H1 (cell line): ENCODE results near the gene BCL2L12. TPM values are rescaled to one million over a fixed set of nuclear protein-coding genes. Genes with fewer than 3 reads are reported as not detected.

Experiments
- EP300 ChIP-seq, 2 experiments: IDR thresholded peaks; 1 replicate in 1 of 2; 2 replicates in 1 of 2; pipeline ENCODE4 v1.6.1; 2011 to 2012; ENCODE audit warnings: low read depth in 2 of 2, low read length in 2 of 2, mild to moderate bottlenecking in 2 of 2, borderline replicate concordance in 1 of 2, inconsistent platforms in 1 of 2, moderate library complexity in 1 of 2
- SRF ChIP-seq: IDR thresholded peaks from 2 replicates; pipeline ENCODE4 v1.6.1; 2011; ENCODE audit warnings: mild to moderate bottlenecking, low read depth, low read length, moderate library complexity
- polyA plus RNA-seq, 7 experiments: library from polyadenylated mRNA; depleted of rRNA in 3 of 7; stranded (reverse) in 5 of 7; unstranded in 2 of 7; fragments of >200 nt in 5 of 7; fragments of 200-250 nt in 2 of 7; gene quantifications; 1 replicate in 5 of 7; 2 replicates in 1 of 7; 4 replicates in 1 of 7; pipeline versions ENCODE4 v1.2.1 to v1.2.3, GENCODE V29; 2011 to 2013; ENCODE audit warnings: missing spikeins in 2 of 7, mixed read lengths in 2 of 7
- total RNA-seq: library from RNA; stranded (reverse); fragmentation: NEBNext Ultra II Directional; extraction: Animal tissue kit (Norgen Biotek cat#: 25700); gene quantifications from 2 replicates; pipeline ENCODE4 v1.2.1, GENCODE V29; 2021

Gene BCL2L12
- total and polyA plus RNA-seq, 2 of the 8 experiments (the other 6 are each of a cell fraction or from before 2014, with no cell fraction given), result 126 to 209 TPM

GRCh38 chr19:49652551-49653465 lies 12.9 kb upstream of the BCL2L12 start (continued):
- TF ChIP-seq EP300 (IDR thresholded peaks at IDR 0.05; ENCODE audit: borderline replicate concordance in 1 of 2, low read depth in 2 of 2, low read length in 2 of 2) (no peak), SRF (no peak)
